Inferior parietal cortex (tissue), 1 donor: ENCODE data around the gene LYST.
"Not testable (repeated sequence)": the region's sequence is repeated elsewhere in the genome, so short reads cannot be mapped to it uniquely, and the experiment has no call there.

Experiments
- DNase-seq: peaks from one replicate; pipeline ENCODE4 v3.0.0-alpha.2; 2016; ENCODE audit errors: extremely low spot score

LYST gene

DNA sequence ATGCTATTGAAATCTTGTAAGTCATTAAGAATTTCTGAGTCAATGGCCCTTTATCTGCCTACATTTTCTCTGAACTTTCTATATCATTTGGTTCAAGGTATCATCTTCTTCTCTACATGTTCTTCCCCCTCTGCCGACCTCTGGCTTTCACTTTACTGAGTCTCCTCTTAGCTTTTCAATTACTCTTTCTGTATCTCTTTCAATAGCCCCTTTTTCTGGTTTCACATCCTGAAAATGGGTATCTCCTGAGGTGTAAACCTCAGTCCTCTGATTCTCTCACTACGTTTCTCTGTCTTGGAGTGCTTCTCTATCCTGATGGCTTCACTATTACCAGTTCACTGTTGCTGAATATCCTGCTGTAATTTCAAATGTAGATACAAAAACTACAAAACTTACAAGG lies 98.9 kb downstream of the LYST start:
- DNase-seq = no peak

DNA sequence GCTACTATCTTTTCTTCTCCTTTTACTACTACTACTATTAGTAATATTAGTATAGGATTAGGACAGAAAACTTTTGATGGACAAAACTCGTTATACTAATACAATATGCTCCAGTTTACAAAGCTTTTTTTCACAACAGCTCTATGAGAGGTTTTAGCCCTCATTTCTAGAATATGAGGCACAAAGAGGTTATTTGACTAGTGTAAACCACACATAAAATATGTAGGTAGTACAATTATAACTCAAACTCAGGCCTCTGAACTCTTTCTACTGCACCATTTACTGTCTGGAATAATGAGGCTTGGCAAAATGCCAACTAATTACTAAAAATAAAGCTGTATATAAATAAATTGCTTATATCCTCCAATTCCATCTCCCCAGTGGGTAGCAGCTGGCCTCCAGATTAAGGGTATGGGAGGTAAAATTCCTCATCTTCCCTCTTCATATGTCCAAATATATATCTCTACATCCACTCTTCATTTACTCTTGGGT lies 99.9 kb downstream of the LYST start:
- DNase-seq = no peak

DNA sequence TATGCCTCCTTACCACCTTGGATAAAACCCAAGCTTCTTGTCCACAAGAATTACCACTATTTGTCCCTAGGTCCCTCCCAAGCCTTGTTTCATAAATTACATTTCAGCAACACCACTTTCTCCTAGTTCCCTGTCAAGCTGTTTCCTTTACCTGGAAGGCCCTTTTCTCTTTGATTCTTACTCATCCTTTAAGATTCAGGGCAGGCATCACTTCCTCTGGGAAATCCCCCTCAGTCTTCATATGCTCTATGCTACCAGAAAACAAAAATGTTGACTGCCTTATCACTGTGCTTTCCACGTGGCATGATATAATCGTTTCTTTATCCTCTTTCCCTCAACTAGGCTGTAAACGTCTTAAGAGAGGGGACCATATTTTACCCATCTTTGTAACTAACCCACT lies 102.7 kb downstream of the LYST start:
- DNase-seq = no peak

DNA sequence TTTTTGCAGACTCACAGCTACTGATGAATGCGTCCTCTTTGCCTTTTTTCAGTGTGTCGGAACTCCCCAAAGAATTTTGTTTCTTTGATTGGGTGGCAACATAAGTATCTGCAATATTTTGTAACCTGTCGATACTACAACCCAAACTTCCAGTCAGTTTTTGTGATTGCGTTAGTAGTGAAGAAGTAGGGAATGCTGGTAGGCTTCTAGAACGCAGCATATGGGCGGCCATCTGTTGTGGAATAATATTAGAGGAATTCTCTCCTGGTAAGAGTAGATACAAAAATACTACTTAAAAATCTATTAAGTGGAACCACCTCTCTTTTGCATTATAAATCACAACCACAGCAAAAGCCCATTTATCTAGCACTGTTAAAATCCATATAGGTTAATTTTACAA lies 107.4 kb downstream of the LYST start:
- DNase-seq = no peak

DNA sequence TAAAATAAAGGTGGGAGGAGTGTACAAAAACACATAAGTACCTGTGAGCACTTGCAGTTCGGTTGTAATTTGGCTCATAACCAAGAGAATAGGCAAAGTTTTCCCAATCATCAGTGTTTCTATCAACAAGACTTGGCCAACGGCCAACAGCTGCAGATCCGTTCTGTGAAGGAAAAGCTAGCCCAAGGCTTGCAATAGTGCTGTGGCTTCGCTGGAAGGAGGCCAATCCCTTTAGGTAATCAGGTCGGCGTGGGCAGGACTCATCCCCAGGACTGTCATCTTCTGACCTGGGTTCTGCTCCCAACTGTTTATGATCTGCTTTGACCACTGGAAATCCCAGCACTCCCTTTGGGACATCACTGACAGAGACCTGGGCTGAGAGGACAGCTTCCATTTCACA lies 107.8 kb downstream of the LYST start:
- DNase-seq = no peak

DNA sequence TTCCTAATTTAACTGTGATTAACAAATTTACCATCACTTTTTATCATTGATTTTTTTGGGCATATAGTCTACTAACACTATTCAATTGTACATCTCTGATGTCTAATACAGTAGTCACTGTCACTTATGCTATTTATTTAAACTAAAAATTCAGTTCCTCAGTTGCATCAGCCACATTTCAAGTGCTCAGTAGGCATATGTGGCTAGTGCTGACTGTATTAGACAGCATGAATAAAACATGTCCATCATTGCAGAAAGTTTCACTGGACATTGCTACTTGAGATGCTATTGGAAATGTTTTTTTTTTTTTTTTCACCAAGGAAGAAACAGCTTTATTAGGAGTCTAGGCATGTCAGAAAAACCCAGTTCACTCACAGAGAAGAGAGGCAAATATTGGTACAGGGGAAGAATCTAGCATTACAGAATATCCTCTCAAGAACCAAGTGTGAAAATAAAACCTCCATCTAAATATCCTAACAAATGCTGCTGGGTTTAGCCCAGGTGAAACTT lies 109.1 kb downstream of the LYST start:
- no peak for DNase-seq

DNA sequence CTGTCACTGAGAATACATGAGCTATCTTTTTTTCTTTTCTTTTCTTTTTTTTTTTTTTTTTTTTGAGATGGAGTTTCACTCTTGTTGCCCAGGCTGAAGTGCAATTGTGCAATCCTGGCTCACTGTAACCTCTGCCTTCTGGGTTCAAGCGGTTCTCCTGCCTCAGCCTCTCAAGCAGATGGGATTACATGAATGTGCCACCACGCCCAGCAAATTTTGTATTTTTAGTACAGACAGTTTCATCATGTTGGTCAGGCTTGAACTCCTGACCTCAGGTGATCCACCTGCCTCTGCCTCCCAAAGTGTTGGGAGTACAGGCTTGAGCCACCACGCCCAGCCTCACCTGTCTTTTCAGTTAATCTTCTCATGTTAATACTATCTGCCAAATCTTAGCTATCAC lies 112.5 kb downstream of the LYST start:
- not testable (repeated sequence) for DNase-seq

DNA sequence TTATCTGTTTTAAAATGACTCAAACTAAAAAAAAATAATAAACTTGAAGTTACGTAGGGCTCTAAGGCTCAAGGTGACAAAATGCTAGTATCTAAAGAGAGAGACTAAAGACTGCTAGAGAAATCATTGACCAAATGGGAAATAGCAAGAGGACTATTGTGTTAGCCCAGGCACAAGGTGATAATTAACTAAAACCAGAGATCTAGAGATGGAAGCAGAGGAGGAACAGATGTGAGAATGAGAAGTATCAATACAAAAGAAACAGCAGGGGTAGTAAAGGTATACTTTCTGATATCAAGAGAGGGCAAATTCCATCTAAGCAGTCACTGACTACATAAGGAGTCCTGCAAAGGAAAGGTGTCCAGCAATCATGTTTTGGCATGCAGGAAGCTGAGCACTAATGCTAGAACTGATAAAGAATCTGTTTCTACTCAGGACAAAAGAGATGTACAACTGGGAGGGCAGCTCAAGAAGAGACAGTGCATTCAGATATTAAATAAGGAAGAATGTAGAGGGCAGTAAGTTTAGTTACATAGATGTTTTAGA lies 116.9 kb downstream of the LYST start:
- DNase-seq = no peak

DNA sequence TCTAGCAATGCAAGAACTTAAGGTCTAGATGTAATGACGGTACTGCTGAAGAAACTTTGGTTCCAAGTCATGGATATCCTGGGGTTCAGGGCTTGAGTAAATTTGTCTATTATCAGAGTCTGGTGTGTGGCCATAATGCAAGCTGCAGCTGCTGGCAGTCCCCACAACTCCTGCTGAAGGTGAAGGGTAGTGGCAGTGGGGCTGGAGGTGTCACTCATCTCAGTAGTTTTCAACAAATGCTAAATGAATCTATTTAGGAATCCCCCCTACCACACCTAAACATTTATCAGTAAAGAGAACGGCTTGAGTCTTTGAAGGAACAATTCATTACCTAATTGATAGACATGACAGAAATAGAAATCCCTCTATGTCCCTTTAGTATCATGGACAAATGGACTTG lies 118.0 kb downstream of the LYST start:
- no peak for DNase-seq

DNA sequence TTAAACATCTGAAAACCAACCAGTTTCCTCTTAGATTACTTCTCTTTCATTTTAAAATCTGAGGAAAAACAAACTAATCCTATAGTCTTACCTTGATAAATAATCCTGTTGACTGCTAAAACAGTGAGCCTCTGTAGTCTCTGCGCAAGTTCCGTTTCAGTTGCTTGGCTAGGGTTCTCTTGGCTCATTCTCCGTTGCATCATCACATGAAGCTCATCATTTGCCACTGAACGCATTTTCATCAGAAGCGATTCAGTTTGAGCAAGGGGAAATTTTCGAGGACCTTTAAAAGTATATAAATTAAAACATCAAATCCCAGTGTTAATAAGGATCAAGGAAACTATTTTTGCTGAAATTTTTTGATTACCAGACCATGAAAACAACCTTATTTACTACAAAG lies 120.5 kb downstream of the LYST start:
- DNase-seq = no peak

DNA sequence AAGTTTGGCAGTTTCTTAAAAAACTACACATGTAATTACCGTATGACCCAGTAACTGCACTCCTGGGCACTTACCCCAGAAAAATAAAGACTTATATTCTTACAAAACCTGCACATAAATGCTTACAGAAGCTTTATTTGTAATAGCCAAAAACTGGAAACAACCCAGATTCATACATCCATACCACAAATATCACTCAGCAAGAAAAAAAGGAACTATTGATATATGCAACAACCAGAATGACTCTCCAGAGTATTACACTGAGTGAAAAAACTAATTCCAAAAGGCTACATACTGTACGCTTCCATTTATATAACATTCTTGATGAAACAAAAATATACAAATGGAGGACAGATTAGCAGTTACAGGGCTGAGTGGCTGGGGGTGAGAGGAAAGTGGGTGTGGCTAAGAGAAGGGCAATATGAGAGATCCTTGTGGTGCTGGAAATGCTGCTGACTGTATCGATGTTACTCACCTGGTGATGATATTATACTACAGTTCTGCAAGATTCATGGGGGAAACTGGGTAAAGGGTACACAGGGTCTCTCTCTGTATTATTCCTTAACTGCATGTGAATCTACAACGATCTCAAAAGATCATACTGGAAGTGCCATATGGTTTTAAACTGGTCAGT lies 121.1 kb downstream of the LYST start:
- DNase-seq = no peak

DNA sequence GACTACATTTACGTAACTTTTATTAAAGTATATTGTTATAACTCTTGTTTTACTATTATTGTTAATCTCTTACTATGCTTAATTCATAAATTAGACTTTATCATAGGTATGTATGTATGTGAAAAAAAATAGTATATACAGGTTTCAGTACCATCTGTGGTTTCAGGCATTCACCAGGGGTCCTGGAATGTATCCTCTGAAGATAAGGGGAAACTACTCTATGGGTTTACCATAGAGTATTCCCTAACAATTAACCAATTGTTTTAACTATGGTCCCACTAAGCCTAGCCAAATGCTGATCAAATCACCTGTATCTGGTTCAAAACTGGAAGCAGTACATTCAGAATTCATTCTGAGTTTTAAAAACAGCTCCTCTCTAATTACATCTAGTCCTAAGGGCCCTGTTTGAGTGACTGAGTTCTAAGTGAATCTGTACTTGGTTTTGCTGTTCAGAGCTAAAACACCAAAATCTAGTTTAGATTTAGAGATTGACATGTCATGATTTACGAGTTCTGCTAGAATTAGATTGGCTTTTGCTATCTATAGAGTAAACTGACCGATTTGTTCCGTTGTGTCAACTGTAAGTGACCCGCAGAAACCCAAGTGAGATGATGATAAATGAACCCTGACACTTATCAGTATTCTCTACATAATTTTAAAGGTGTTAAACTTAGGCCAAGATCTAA lies 123.6 kb downstream of the LYST start:
- no peak for DNase-seq

DNA sequence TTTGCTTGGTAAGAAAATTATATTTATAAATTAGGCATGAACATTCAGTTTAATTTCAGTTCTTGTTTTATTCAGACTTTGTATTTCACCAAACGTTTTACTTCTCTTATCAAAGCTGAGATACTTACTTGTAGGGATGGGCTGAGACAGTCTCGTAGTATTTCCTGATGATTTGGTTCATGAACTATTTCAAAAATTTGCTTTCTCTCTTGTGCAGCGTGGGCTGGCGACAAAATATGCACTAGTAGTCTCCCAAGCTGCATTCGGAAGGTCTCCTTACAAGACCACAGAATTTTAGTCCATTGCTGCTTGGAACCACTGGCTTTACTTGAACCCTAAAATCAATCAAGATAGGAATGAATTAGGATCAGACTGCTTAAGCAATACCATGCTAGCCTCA lies 125.4 kb downstream of the LYST start:
- no peak for DNase-seq

DNA sequence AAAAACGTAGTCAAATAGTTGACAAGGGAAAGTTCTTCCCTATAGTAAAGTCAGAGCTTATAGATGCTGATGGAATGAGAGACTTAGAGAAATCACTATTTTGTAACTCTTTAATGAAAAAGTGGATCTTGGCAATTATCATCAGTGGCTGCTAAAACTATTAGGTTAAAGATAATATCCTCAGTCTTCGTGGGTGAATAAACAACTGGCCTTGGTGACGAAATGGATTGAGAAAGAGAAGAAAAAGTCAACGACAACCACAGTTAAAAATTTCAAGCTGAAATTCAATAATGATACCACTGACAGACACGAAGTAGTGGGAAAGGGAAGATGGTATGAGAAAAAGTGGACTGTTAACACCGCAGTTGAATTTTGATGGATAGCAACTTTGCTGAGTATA lies 127.1 kb downstream of the LYST start:
- DNase-seq = no peak

DNA sequence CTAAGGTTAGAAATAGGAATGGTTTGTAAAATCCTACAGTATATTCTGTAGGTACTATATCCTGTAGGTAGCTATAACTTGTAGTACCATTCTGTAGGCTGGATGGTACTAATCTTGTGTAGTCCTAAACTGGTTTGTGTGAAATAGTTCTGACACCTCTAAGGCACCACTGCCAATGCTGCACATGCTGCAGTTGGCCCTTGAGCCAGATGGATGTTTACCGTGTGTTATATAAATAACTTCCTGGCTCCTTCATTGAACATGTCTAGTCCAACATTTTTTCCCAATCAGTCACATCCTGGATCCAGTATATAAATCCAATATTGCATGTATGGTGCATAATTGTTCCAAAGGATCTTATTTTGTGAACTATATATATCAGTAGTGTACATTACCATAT lies 127.6 kb downstream of the LYST start:
- DNase-seq = no peak

DNA sequence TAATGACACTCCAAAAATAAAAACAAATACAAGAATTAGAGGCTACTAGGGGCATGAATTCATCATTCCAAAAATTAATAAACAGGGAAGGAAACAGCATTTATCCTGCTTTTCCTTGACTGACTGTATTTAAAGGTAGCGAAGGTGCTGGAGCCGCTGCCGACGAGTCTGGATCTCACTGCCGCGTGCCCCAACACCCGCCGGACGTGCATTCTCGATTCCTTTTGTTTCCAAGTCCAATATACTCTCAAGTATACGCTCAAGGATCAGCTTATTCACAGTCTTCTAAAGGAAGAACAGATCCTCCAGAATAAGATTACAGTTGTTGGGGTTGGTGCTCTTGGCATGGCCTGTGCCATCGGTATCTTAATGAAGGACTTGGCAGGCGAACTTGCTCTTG lies 129.0 kb downstream of the LYST start:
- DNase-seq = no peak

DNA sequence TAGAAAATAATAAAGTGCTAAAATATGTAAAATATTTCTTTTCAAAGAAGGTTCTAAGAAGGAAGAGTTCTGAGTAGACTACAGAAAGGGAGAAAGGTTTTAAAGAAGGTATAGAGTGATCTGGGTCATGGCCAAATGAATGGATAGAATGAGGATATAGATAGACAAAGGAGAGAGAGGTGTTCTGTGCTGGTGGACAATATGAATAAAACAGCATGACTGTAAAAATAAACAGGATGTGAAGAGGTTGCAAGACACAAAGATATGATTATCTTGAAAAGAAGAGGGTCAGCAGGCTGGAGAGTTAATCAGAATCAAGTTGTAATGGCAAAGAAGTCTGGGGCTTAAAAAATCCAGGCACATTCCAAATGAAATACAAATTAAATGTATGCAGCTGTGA lies 130.4 kb downstream of the LYST start:
- no peak for DNase-seq

DNA sequence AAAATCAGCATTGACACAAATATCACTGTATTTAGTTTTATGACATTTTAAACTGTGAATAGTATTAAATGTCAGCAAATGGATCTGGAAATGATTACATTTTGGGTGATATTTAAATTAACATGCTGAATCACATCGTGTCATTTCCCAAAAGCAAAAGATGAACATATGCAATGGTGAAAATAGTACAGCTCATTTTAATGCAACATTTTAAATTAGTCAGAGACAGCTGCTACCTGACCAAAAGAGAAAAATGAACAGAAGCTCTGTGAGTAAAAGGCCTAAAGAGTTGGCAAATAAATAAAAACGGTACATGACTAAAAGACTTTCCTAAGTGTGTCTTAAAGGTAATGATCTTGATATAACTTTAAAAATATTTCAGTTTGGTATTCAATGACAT lies 131.1 kb downstream of the LYST start:
- DNase-seq = peak; percentile 43

DNA sequence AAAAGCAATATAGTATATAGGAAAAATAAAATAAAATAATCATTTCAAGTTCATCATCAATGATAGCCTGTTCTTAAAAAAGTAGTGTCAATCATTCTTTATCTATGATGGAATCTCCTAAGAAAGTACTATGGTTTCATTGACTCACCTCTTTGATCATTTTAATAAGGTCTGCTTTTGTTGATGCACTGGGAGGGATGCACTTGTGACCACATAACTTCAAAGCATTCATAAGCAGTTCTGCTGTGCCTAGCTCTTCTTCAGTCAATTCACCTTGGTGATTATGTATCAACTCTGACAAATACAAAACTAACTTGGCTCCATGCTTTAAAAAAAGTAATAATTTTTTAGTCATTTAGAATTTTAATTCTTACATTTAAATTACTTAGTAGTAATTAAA lies 132.4 kb downstream of the LYST start:
- DNase-seq = no peak

DNA sequence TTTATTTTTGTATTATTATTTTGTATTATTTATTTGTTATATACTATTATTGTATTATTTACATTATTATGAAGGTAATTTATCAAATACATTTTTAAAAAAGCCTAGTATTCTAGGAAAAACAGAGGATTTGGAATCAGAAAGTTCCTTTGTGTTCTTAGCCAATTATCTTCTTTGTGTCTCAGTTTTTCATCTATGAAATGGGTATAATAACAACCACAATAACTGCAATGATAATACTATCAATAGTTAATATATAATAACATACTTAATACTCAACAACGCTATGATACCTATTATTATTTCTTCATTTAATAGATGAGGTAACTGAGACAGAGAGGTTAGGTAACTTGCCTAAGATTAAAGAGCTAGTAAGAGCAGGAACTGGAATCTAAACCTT lies 136.7 kb downstream of the LYST start:
- DNase-seq = no peak

DNA sequence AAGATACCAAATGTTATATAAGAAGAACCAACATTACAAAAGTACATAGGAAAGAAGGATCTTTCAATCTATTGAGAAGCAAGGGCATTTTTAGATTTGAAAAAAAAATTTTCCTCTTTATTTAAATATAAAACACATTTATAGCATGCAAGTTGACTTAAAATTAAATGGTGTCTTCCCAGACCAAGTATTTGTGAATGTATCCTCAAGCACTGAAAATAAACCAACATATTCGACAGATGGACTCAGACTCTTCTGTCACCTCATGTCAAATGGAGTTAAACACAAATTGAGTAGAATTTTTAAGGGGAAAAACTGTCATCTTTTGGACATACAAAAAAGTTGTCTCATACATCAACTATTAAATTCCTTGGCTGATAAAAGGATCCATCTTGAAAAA lies 140.1 kb downstream of the LYST start:
- no peak for DNase-seq

DNA sequence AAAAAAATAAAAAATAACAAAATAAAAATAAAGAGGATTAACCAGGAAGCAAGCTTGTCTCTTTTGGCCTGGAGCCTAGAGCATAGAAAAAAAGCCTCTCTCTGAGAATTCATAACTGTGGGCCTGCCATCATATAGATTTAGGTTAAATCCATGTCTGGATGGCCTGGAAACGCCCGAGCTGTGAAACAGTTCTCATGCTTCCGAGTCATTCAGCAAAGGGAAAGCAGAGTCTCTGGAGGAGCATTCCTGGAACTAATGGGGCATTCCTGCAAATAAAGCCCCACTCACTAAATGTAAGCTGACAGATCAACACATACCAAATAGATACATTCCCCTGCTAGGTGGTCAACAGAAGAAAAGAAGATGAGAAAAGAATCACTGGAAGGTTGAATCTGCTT lies 141.3 kb downstream of the LYST start:
- DNase-seq = no peak

DNA sequence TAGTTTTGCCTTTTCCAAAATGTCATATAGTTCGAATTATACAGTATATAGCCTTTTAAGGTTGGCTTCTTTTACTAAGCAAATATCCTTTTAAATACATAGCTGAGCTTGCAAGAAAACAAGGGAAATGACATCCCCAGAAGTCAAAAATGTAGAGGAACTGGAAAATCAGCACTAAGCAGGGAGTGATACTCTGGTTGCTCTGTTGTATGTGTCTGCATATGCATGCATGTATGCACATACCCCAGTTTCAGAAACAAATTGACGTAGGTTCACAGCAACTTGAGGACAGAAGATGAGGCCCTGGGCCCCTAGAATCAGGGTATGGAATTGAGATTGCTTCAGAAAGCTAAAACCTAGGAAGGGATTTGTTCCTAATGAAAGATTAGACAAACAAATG lies 142.0 kb downstream of the LYST start:
- DNase-seq = no peak
